H1 (cell line): ENCODE measurements around the gene ZNFX1. TPM values are rescaled to one million over a fixed set of nuclear protein-coding genes. Genes with fewer than 3 reads are reported as not detected.

ENCODE experiments used
- ATF3 ChIP-seq: IDR thresholded peaks from 2 replicates; pipeline ENCODE4 v1.6.1; 2011; ENCODE audit warnings: low read depth, mild to moderate bottlenecking, low read length; ENCODE audit not compliant: insufficient read depth
- PHF8 ChIP-seq: fragments of 200-600 bp; sonication (generic); conservative IDR thresholded peaks from 2 replicates; pipeline ENCODE4 v1.7.1; 2012; ENCODE audit warnings: low read depth, mild to moderate bottlenecking, inconsistent platforms, low read length, moderate library complexity
- POLR2AphosphoS5 ChIP-seq: IDR thresholded peaks from 2 replicates; pipeline ENCODE4 v1.6.1; 2011; ENCODE audit warnings: low read depth, low read length
- RFX5 ChIP-seq: IDR thresholded peaks from 2 replicates; pipeline ENCODE4 v1.6.1; 2011; ENCODE audit warnings: low read depth, low read length, improper control_type of control experiment, borderline replicate concordance
- polyA plus RNA-seq, 7 experiments: library from polyadenylated mRNA; depleted of rRNA in 3 of 7; stranded (reverse) in 5 of 7; unstranded in 2 of 7; fragments of >200 nt in 5 of 7; fragments of 200-250 nt in 2 of 7; gene quantifications; 1 replicate in 5 of 7; 2 replicates in 1 of 7; 4 replicates in 1 of 7; pipeline versions ENCODE4 v1.2.1 to v1.2.3, GENCODE V29; 2011 to 2013; ENCODE audit warnings: missing spikeins in 2 of 7, mixed read lengths in 2 of 7
- total RNA-seq: library from RNA; stranded (reverse); fragmentation: NEBNext Ultra II Directional; extraction: Animal tissue kit (Norgen Biotek cat#: 25700); gene quantifications from 2 replicates; pipeline ENCODE4 v1.2.1, GENCODE V29; 2021

The ZNFX1 gene
- total and polyA plus RNA-seq, 2 of the 8 experiments (the other 6 are each of a cell fraction or from before 2014, with no cell fraction given) = 3.1 to 11.3 TPM

GRCh38 chr20:49203746-49204145 is 74.1 kb downstream of the ZNFX1 start (continued):
- TF ChIP-seq POLR2AphosphoS5 (no peak), ATF3 (no peak), RFX5 (no peak), PHF8 (no peak)
